Measurements from ENCODE around the gene PI4KA. TPM values are rescaled to one million over a fixed set of nuclear protein-coding genes. Genes with fewer than 3 reads are reported as not detected.
A peak's percentile ranks its signal among the peaks of the same experiment; 100 is the strongest.

PI4KA gene
- total RNA-seq, 4 donors from 2014 or later: 76.5 to 164 (median 115) TPM

- H3K36me3 ChIP-seq: peaks cover 0 to 22% (median 0%) of the 10 kb centered on the region in 3 donors
- TF ChIP-seq POLR2A (IDR thresholded peaks at IDR 0.05) (no peak), EP300 (IDR thresholded peaks at IDR 0.05) (no peak)
- TF ChIP-seq, protein P1, sequence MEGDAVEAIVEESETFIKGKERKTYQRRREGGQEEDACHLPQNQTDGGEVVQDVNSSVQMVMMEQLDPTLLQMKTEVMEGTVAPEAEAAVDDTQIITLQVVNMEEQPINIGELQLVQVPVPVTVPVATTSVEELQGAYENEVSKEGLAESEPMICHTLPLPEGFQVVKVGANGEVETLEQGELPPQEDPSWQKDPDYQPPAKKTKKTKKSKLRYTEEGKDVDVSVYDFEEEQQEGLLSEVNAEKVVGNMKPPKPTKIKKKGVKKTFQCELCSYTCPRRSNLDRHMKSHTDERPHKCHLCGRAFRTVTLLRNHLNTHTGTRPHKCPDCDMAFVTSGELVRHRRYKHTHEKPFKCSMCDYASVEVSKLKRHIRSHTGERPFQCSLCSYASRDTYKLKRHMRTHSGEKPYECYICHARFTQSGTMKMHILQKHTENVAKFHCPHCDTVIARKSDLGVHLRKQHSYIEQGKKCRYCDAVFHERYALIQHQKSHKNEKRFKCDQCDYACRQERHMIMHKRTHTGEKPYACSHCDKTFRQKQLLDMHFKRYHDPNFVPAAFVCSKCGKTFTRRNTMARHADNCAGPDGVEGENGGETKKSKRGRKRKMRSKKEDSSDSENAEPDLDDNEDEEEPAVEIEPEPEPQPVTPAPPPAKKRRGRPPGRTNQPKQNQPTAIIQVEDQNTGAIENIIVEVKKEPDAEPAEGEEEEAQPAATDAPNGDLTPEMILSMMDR (IDR thresholded peaks at IDR 0.05): no peak
- no peaks in the 10 kb centered on the region for H3K27me3 ChIP-seq
- no peaks in the 10 kb centered on the region for H3K9me3 ChIP-seq
- H3K27ac ChIP-seq: peak overlapping the region in 3 of 4 donors; percentile 88 to 93 (median 92)
- no peak for DNase-seq (ENCODE audit: low spot score in 2 of 2)
- 53 to 59% methylated on average over 8 of the region's 8 CpGs for WGBS, 2 donors
- peak overlapping the region; percentile 76 to 94 (median 89) for H3K4me3 ChIP-seq
- peaks cover 0 to 62% (median 22%) of the 10 kb centered on the region in 4 donors for H3K4me1 ChIP-seq
Measured at GRCh38 chr22:20859615-20860014, 1.0 kb upstream of the PI4KA start.

GRCh38 chr22:20857838-20858614 is 585 bp downstream of the PI4KA start:
- WGBS, 2 donors: 1% methylated on average over 30 to 36 of the region's 38 CpGs
- Histone ChIP-seq H3K4me1 (peaks cover 0 to 57% (median 22%) of the 10 kb centered on the region in 4 donors), H3K36me3 (peaks cover 0 to 14% (median 0%) of the 10 kb centered on the region in 3 donors), H3K9me3 (no peaks in the 10 kb centered on the region), H3K27me3 (no peaks in the 10 kb centered on the region), H3K27ac (peak overlapping the region; percentile 83 to 94 (median 90)), H3K4me3 (peak overlapping the region; percentile 79 to 94 (median 89))
- TF ChIP-seq POLR2A (IDR thresholded peaks at IDR 0.05) (no peak), EP300 (IDR thresholded peaks at IDR 0.05) (no peak)
- TF ChIP-seq, protein P1 (IDR thresholded peaks at IDR 0.05): no peak
- peak; percentile 51 to 57 for DNase-seq (ENCODE audit: low spot score in 2 of 2)

- Histone ChIP-seq H3K36me3 (peaks cover 0 to 6% (median 0%) of the 10 kb centered on the region in 3 donors), H3K4me1 (peaks cover 0 to 61% (median 25%) of the 10 kb centered on the region in 4 donors), H3K4me3 (peak overlapping the region in 1 of 4 donors; percentile 88), H3K27ac (peak overlapping the region in 3 of 4 donors; percentile 83 to 94 (median 93)), H3K27me3 (no peaks in the 10 kb centered on the region), H3K9me3 (no peaks in the 10 kb centered on the region)
- WGBS, 2 donors: 50 to 54% methylated on average over 7 of the region's 7 CpGs
- TF ChIP-seq EP300 (IDR thresholded peaks at IDR 0.05): no peak
- TF ChIP-seq POLR2A (IDR thresholded peaks at IDR 0.05): no peak
- TF ChIP-seq, protein P1 (IDR thresholded peaks at IDR 0.05): no peak
- DNase-seq (ENCODE audit: low spot score in 2 of 2): no peak
Measured at GRCh38 chr22:20857247-20857643, 1.4 kb downstream of the PI4KA start.

DNA sequence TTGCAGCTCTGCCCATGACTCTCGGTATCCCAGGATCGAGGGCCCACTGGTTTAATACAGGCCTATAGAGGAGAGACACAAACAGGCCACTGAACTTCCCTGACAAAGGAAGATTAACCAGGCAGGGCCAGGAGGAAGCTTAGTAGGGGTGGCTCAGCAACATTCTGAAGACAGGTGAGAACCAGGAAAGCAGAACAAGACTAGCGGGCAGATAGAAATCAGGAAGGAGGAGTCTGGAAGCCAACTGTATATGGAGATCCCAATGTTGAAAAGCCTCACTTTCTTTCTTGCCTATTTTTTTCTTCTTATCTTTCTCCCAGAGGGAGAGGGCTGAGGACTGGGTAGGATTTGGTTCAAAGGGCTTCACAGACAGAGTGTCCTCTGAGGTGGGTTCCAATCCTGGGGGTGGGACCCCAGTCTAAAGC is 5.4 kb downstream of the PI4KA start:
- Histone ChIP-seq H3K36me3 (no peaks in the 10 kb centered on the region), H3K9me3 (no peaks in the 10 kb centered on the region), H3K4me1 (peaks cover 0 to 41% (median 13%) of the 10 kb centered on the region in 4 donors), H3K27ac (no peak overlapping the region), H3K27me3 (no peaks in the 10 kb centered on the region), H3K4me3 (no peak overlapping the region)
- WGBS, 2 donors: 89 to 90% methylated on average over 3 of the region's 3 CpGs
- DNase-seq (ENCODE audit: low spot score in 2 of 2): no peak
- no peak for TF ChIP-seq EP300 (IDR thresholded peaks at IDR 0.05)
- TF ChIP-seq, protein P1 (IDR thresholded peaks at IDR 0.05): no peak
- no peak for TF ChIP-seq POLR2A (IDR thresholded peaks at IDR 0.05)

GRCh38 chr22:20852503-20852902 is 6.1 kb downstream of the PI4KA start:
- DNase-seq (ENCODE audit: low spot score in 2 of 2): no peak
- Histone ChIP-seq H3K4me3 (no peak overlapping the region), H3K36me3 (no peaks in the 10 kb centered on the region), H3K27ac (no peak overlapping the region), H3K9me3 (no peaks in the 10 kb centered on the region), H3K27me3 (no peaks in the 10 kb centered on the region), H3K4me1 (peaks cover 0 to 35% (median 10%) of the 10 kb centered on the region in 4 donors)
- WGBS, 2 donors: 52 to 57% methylated on average over 6 of the region's 6 CpGs
- TF ChIP-seq EP300 (IDR thresholded peaks at IDR 0.05): no peak
- TF ChIP-seq, protein P1 (IDR thresholded peaks at IDR 0.05): no peak
- no peak for TF ChIP-seq POLR2A (IDR thresholded peaks at IDR 0.05)

All from tibial nerve (tissue), 4 donors.